Measurements from ENCODE around the gene GALNTL6.

DNA sequence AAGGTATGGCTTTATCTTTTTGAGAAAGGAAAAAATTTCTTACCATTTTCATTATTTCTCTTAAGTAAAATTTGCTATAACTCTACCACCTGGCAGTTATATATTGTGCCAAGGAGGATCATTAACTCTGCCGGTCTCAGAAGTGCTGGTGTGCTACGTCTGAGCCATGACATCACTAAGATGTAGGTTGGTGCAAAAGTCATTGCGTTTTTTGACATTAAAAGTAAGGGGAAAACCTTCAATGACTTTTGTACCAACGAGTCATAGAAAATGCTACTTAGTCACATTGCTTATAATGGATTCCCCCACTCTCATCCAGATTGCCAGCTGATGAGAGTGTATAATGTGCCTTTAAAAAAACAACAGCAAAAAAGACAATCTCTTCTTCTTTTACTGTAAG, 786.4 kb downstream of the GALNTL6 start:
- no peak for TF ChIP-seq EZH2 (IDR thresholded peaks at IDR 0.05; ENCODE audit: insufficient read depth, poor library complexity, severe bottlenecking)
- TF ChIP-seq EZH2phosphoT487 (IDR thresholded peaks at IDR 0.05; ENCODE audit: insufficient read depth, low read depth): no peak
